Measurements from ENCODE around the gene CTNNBL1.

CTNNBL1 gene

DNA sequence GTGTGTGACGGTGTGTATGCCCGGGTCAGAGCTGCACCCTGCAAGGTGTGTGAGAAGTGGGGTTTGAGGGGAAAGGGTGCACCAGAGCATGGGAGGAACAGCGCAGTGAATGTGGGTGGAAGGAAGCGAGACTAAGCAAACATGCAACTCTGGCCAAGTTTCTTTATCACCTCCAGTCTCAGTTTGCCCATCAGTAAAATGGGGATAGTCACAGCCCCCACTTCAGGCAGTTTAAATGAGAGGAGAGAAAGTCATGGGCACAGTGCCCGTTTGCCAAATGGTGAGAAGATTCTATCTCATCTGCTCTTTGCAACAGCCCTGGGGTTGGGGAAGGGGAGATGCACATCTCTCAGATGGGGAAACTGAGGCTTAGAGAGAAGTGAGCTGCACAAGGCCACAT lies 196.3 kb downstream of the CTNNBL1 start:
- no peak overlapping the region for H3K4me3 ChIP-seq (ENCODE audit: control insufficient read depth, low read depth, low read length)
- TF ChIP-seq, protein P1, sequence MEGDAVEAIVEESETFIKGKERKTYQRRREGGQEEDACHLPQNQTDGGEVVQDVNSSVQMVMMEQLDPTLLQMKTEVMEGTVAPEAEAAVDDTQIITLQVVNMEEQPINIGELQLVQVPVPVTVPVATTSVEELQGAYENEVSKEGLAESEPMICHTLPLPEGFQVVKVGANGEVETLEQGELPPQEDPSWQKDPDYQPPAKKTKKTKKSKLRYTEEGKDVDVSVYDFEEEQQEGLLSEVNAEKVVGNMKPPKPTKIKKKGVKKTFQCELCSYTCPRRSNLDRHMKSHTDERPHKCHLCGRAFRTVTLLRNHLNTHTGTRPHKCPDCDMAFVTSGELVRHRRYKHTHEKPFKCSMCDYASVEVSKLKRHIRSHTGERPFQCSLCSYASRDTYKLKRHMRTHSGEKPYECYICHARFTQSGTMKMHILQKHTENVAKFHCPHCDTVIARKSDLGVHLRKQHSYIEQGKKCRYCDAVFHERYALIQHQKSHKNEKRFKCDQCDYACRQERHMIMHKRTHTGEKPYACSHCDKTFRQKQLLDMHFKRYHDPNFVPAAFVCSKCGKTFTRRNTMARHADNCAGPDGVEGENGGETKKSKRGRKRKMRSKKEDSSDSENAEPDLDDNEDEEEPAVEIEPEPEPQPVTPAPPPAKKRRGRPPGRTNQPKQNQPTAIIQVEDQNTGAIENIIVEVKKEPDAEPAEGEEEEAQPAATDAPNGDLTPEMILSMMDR (conservative IDR thresholded peaks at IDR 0.05; ENCODE audit: control insufficient read depth, insufficient read depth, low read depth, low read length), result no peak
- DNase-seq (ENCODE audit: low read depth), result no peak

DNA sequence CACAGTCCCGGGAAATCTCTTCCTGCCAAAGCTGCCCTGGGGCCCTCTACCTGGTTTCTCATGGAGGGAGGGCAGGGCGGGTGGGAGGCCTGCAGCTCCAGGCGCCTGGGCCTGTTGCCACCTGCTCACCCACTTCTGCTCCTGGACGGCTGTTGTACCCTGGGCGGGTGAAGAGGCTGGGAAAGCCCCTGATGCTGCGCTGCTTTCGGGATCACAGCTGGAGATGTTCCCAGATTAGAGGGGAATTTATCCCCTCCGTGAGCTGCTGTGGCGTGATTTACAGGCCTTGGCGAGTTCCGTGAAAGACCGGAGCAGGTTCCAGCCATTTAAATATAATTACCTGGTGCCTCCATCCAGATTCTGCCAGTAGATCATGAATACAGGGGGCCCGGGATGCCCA lies 196.8 kb downstream of the CTNNBL1 start:
- no peak overlapping the region for H3K4me3 ChIP-seq (ENCODE audit: control insufficient read depth, low read depth, low read length)
- no peak for DNase-seq (ENCODE audit: low read depth)
- TF ChIP-seq, protein P1 (conservative IDR thresholded peaks at IDR 0.05; ENCODE audit: control insufficient read depth, insufficient read depth, low read depth, low read length), result no peak

DNA sequence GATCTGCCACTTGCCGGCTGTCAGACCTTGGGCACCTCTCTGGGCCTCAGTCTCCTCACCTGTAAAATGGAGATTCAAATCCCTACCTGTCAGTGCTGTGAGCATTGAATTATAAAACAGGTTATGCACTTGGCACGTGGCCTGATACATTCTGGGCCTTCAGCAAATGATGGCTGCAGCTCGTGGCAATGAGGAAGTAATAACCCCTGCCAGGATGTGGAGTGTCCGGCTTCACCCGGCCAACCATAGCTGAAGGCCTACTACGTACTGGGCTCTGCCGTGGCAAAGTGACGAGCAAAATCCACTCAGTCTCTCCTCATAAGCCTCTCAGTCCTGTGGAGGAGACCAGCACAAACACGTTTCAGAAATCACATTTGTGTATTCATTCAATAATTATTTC lies 198.2 kb downstream of the CTNNBL1 start:
- DNase-seq (ENCODE audit: low read depth), result no peak
- H3K4me3 ChIP-seq (ENCODE audit: control insufficient read depth, low read depth, low read length), result no peak overlapping the region
- TF ChIP-seq, protein P1 (conservative IDR thresholded peaks at IDR 0.05; ENCODE audit: control insufficient read depth, insufficient read depth, low read depth, low read length), result no peak

DNA sequence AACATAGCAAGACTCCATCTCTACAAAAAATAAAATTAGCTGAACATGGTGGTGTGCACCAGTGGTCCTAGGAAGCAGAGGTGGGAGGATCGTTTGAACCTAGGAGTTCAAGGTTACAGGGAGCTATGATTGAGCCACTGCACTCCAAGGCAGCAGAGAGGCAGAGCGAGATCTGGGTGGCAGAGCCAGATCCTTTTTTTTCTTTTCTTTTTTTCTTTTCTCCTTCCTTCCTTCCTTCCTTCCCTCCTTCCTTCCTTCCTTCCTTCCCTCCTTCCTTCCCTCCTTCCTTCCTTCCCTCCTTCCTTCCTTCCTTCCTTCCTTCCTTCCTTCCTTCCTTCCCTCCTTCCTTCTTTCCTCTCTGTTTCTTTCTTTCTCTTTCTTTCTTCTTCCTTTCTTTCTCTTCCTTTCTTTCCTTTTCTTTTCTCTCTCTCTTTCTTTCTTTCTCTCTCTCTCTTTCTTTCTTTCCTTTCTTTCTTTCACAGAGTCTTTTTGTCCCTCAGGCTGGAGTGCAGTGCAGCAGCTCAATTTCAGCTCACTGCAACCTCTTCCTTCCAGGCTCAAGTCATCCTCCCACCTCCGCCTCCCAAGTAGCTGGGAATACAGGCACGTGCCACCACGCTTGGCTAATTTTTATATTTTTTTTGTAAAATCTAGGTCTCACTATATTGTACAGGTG lies 199.9 kb downstream of the CTNNBL1 start:
- H3K4me3 ChIP-seq (ENCODE audit: control insufficient read depth, low read depth, low read length), result no peak overlapping the region
- DNase-seq (ENCODE audit: low read depth), result no peak
- TF ChIP-seq, protein P1 (conservative IDR thresholded peaks at IDR 0.05; ENCODE audit: control insufficient read depth, insufficient read depth, low read depth, low read length), result no peak

DNA sequence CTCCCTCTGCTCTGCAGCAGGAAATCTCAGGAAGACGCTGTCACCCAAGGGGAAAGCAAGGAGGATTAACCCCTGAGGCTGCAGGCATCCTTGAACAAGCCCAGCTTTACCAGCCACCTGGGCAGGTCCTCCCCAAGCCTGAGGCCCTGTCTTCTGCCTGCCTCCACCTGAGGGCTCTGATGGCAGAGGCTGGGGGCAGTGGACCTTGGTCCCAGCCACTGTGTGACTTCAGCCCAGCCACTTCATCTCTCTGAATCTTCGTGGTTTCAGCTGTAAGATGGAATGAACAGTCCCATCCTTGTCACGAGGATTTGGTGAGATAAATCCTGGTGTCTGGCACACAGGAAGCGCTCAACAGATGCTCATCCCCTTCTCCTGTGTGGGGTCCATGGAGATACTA lies 200.6 kb downstream of the CTNNBL1 start:
- no peak for DNase-seq (ENCODE audit: low read depth)
- TF ChIP-seq, protein P1 (conservative IDR thresholded peaks at IDR 0.05; ENCODE audit: control insufficient read depth, insufficient read depth, low read depth, low read length), result no peak
- no peak overlapping the region for H3K4me3 ChIP-seq (ENCODE audit: control insufficient read depth, low read depth, low read length)

DNA sequence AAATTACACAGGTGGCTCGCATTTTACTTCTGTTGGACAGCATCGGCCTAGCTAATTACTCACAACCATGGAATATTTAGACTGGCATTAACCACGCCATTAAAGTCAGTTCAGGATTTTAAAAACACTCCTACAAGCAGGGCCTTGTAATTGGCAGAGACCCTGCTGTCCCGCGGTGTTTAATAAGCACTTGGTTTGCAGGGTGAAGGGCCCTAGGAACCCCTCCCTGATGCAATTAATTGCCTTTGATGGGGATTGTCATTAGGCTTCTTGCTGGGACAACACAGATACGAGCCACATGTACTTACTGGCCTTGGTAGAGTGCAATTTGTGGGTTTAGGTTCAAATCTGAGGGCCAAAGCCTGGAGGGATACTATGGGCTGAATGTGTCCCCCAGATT lies 201.3 kb downstream of the CTNNBL1 start:
- H3K4me3 ChIP-seq (ENCODE audit: control insufficient read depth, low read depth, low read length), result no peak overlapping the region
- TF ChIP-seq, protein P1 (conservative IDR thresholded peaks at IDR 0.05; ENCODE audit: control insufficient read depth, insufficient read depth, low read depth, low read length), result no peak
- no peak for DNase-seq (ENCODE audit: low read depth)

Measured in fibroblast of mammary gland (primary cell).